ENCODE results near the gene CLSTN2.

DNA sequence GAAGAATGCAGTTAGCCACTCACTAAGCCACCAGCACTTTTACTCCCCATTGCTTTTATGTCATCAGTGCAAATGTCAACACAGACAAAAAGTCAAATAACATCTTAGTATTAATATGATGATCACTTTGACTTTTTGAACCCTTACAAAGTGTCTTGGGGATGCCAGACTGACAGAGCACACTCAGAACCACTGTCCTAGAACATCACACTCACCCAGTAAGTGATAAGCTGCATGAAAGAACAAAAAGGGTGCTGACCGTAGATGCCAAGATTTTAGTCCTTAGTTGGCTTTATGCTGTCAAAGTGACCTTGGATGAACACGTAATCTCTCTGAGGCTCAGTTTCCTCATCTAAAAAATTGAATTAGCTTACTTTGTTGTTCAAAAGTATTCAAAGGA is 463.4 kb downstream of the CLSTN2 start:
- TF ChIP-seq, protein P1, sequence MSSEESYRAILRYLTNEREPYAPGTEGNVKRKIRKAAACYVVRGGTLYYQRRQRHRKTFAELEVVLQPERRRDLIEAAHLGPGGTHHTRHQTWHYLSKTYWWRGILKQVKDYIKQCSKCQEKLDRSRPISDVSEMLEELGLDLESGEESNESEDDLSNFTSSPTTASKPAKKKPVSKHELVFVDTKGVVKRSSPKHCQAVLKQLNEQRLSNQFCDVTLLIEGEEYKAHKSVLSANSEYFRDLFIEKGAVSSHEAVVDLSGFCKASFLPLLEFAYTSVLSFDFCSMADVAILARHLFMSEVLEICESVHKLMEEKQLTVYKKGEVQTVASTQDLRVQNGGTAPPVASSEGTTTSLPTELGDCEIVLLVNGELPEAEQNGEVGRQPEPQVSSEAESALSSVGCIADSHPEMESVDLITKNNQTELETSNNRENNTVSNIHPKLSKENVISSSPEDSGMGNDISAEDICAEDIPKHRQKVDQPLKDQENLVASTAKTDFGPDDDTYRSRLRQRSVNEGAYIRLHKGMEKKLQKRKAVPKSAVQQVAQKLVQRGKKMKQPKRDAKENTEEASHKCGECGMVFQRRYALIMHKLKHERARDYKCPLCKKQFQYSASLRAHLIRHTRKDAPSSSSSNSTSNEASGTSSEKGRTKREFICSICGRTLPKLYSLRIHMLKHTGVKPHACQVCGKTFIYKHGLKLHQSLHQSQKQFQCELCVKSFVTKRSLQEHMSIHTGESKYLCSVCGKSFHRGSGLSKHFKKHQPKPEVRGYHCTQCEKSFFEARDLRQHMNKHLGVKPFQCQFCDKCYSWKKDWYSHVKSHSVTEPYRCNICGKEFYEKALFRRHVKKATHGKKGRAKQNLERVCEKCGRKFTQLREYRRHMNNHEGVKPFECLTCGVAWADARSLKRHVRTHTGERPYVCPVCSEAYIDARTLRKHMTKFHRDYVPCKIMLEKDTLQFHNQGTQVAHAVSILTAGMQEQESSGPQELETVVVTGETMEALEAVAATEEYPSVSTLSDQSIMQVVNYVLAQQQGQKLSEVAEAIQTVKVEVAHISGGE (tag by site-specific recombination; conservative IDR thresholded peaks at IDR 0.05; ENCODE audit: low read depth): no peak
- TF ChIP-seq YY1 (tag by site-specific recombination; IDR thresholded peaks at IDR 0.05) (no peak), ZBTB8A (tag by site-specific recombination; IDR thresholded peaks at IDR 0.05) (no peak), ZNF146 (tag by site-specific recombination; IDR thresholded peaks at IDR 0.05) (no peak), ZNF776 (tag by site-specific recombination; IDR thresholded peaks at IDR 0.05; ENCODE audit: borderline replicate concordance) (no peak), ZNF529 (tag by site-specific recombination; IDR thresholded peaks at IDR 0.05; ENCODE audit: insufficient replicate concordance) (no peak)
- TF ChIP-seq, protein P2, sequence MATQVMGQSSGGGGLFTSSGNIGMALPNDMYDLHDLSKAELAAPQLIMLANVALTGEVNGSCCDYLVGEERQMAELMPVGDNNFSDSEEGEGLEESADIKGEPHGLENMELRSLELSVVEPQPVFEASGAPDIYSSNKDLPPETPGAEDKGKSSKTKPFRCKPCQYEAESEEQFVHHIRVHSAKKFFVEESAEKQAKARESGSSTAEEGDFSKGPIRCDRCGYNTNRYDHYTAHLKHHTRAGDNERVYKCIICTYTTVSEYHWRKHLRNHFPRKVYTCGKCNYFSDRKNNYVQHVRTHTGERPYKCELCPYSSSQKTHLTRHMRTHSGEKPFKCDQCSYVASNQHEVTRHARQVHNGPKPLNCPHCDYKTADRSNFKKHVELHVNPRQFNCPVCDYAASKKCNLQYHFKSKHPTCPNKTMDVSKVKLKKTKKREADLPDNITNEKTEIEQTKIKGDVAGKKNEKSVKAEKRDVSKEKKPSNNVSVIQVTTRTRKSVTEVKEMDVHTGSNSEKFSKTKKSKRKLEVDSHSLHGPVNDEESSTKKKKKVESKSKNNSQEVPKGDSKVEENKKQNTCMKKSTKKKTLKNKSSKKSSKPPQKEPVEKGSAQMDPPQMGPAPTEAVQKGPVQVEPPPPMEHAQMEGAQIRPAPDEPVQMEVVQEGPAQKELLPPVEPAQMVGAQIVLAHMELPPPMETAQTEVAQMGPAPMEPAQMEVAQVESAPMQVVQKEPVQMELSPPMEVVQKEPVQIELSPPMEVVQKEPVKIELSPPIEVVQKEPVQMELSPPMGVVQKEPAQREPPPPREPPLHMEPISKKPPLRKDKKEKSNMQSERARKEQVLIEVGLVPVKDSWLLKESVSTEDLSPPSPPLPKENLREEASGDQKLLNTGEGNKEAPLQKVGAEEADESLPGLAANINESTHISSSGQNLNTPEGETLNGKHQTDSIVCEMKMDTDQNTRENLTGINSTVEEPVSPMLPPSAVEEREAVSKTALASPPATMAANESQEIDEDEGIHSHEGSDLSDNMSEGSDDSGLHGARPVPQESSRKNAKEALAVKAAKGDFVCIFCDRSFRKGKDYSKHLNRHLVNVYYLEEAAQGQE (tag by site-specific recombination; IDR thresholded peaks at IDR 0.05): no peak
- TF ChIP-seq, protein P3, sequence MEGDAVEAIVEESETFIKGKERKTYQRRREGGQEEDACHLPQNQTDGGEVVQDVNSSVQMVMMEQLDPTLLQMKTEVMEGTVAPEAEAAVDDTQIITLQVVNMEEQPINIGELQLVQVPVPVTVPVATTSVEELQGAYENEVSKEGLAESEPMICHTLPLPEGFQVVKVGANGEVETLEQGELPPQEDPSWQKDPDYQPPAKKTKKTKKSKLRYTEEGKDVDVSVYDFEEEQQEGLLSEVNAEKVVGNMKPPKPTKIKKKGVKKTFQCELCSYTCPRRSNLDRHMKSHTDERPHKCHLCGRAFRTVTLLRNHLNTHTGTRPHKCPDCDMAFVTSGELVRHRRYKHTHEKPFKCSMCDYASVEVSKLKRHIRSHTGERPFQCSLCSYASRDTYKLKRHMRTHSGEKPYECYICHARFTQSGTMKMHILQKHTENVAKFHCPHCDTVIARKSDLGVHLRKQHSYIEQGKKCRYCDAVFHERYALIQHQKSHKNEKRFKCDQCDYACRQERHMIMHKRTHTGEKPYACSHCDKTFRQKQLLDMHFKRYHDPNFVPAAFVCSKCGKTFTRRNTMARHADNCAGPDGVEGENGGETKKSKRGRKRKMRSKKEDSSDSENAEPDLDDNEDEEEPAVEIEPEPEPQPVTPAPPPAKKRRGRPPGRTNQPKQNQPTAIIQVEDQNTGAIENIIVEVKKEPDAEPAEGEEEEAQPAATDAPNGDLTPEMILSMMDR (tag by site-specific recombination; IDR thresholded peaks at IDR 0.05): no peak
- TF ChIP-seq, protein P4, sequence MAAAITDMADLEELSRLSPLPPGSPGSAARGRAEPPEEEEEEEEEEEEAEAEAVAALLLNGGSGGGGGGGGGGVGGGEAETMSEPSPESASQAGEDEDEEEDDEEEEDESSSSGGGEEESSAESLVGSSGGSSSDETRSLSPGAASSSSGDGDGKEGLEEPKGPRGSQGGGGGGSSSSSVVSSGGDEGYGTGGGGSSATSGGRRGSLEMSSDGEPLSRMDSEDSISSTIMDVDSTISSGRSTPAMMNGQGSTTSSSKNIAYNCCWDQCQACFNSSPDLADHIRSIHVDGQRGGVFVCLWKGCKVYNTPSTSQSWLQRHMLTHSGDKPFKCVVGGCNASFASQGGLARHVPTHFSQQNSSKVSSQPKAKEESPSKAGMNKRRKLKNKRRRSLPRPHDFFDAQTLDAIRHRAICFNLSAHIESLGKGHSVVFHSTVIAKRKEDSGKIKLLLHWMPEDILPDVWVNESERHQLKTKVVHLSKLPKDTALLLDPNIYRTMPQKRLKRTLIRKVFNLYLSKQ (tag by site-specific recombination; IDR thresholded peaks at IDR 0.05; ENCODE audit: borderline replicate concordance): no peak

Data from HEK293 (cell line).